Islet precursor cell (in vitro differentiated cells): Measurements from ENCODE around the gene CKM.
"Not testable (repeated sequence)": the region's sequence is repeated elsewhere in the genome, so short reads cannot be mapped to it uniquely, and the experiment has no call there.

Experiments used
- DNase-seq: peaks from one replicate; pipeline ENCODE4 v3.0.0-alpha.2; 2018

The CKM gene

GRCh38 chr19:45348367-45349125, 25.9 kb upstream of the CKM start:
- no peak for DNase-seq

- no peak for DNase-seq
These were observed 25.1 kb upstream of the CKM start for GRCh38 chr19:45347570-45348366.

GRCh38 chr19:45346449-45346848, 23.8 kb upstream of the CKM start:
- no peak for DNase-seq

- DNase-seq = no peak
These were observed 22.8 kb upstream of the CKM start for GRCh38 chr19:45345506-45345860.

GRCh38 chr19:45344621-45345505, 22.2 kb upstream of the CKM start:
- no peak for DNase-seq

GRCh38 chr19:45342911-45343310, 20.2 kb upstream of the CKM start:
- DNase-seq = no peak

- no peak for DNase-seq
These were observed 18.3 kb upstream of the CKM start for GRCh38 chr19:45340899-45341453.

- peak; percentile 74 for DNase-seq
These were observed 17.7 kb upstream of the CKM start, which contains the start of gene KLC3 for GRCh38 chr19:45340232-45340898. Gene KLC3 (plus strand): TSS chr19:45340750. CDS start chr19:45345542, 4,792 bp downstream.

GRCh38 chr19:45339629-45340028, 17.0 kb upstream of the CKM start:
- DNase-seq = no peak

- no peak for DNase-seq
These were observed 14.1 kb upstream of the CKM start for GRCh38 chr19:45336696-45337251.

GRCh38 chr19:45334881-45335280, 12.2 kb upstream of the CKM start:
- DNase-seq = not testable (repeated sequence)

- no peak for DNase-seq
These were observed 11.1 kb upstream of the CKM start for GRCh38 chr19:45333609-45334303.

- DNase-seq = no peak
These were observed 8.7 kb upstream of the CKM start for GRCh38 chr19:45331411-45331810.

GRCh38 chr19:45327404-45328143, 4.9 kb upstream of the CKM start:
- no peak for DNase-seq

GRCh38 chr19:45324349-45324907, 1.8 kb upstream of the CKM start:
- DNase-seq = no peak

- DNase-seq = peak; percentile 69
These were observed 1.0 kb upstream of the CKM start for GRCh38 chr19:45323671-45324081.

GRCh38 chr19:45322311-45322710, 364 bp downstream of the CKM start:
- no peak for DNase-seq

GRCh38 chr19:45321848-45322247, 827 bp downstream of the CKM start:
- DNase-seq = no peak

- no peak for DNase-seq
These were observed 1.5 kb downstream of the CKM start for GRCh38 chr19:45320997-45321775.
